Activated CD4-positive, alpha-beta memory T cell treated with anti-CD3 and anti-CD28 coated beads for 36 hours (primary cell): Measurements from ENCODE around the gene SMYD5. TPM values are rescaled to one million over a fixed set of nuclear protein-coding genes. Genes with fewer than 3 reads are reported as not detected.
A peak's percentile ranks its signal among the peaks of the same experiment; 100 is the strongest.

Source experiments
- CTCF ChIA-PET: fragments of 350-600 bp; sonication (Branson Sonifier 250); formaldehyde crosslinking; loops from one replicate; lab custom pipeline; 2021; ENCODE audit warnings: antibody characterized with exemption, inconsistent platforms; lab: Charles Lee
- POLR2A ChIA-PET: fragments of 350-600 bp; sonication (Branson Sonifier 250); formaldehyde crosslinking; loops from one replicate; lab custom pipeline; 2021; ENCODE audit warnings: antibody characterized with exemption; lab: Charles Lee
- DNase-seq: peaks from one replicate; pipeline ENCODE4 v3.0.0-alpha.2; 2020
- H3K27ac Mint-ChIP-seq: one replicate; pipeline ENCODE4 v1.8.0; 2021; ENCODE audit warnings: mixed read lengths
- H3K27me3 Mint-ChIP-seq: one replicate; pipeline ENCODE4 v1.8.0; 2021; ENCODE audit warnings: mixed read lengths
- H3K36me3 Mint-ChIP-seq: one replicate; pipeline ENCODE4 v1.8.0; 2021; ENCODE audit warnings: mixed read lengths
- H3K4me1 Mint-ChIP-seq: one replicate; pipeline ENCODE4 v1.8.0; 2021; ENCODE audit warnings: low read depth, mixed read lengths
- H3K4me3 Mint-ChIP-seq: one replicate; pipeline ENCODE4 v1.8.0; 2021; ENCODE audit warnings: mild to moderate bottlenecking, mixed read lengths
- H3K9me3 Mint-ChIP-seq: one replicate; pipeline ENCODE4 v1.8.0; 2021; ENCODE audit warnings: mixed read lengths
- intact Hi-C: fragments of 100-400 bp; cut with micrococcal nuclease; formaldehyde crosslinking; loops from one replicate; pipeline ENCODE4 v1.15.1; 2023
- total RNA-seq, 2 experiments: library from RNA; stranded (reverse); gene quantifications; one replicate each; pipeline ENCODE4 v1.2.3, GENCODE V29; 2021

Gene SMYD5
- total RNA-seq, 2 experiments from 2014 or later, result 40.0 to 42.0 TPM

DNA sequence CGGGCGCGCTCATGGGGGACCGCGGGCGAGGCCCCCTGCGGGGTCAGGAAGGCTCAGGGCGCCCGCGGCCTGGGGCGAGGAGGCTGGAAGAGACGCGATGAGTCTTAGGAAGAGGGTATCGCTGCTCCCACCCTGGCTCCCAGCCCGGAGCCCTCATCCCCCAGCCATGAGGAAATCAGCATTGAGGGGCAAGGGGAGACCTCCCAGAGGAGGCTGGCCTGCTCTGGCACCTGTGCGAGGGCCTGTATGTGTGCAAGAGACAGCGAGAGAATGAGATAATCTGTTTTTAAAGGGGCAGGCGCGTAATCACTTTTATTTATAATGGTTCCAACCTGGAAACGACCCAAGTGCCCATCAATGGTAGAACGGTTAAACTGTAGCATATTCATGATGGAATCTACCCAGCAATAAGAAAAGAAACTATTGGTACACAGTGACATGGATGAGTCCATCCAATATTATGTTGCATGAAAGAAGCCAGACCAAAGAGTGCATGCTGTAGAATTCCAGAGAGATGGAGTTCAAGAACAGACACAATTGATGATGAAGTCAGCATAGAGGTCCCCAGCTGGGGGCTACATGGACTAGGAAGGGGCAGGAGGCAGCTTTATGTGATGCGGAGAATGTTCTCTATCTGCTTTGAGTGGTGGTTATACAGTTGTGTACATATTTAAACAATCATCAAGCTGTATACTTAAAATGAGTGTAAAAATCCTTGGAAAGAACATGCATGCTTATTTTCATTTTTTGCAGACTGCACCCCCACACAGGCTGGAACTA is 55.8 kb downstream of the SMYD5 start:
- intact Hi-C loops, result loop anchor here (2.0 kb wide), 1 partner anchor 23 kb away; the partner anchor contains the start of gene EGR4
- H3K27me3 Mint-ChIP-seq, result no peaks in the 10 kb centered on the region
- POLR2A ChIA-PET, result interaction anchor here (2.1 kb wide), 1 partner anchor 20 kb away, joined by 6 read pairs; no protein-coding TSS in a partner anchor
- H3K36me3 Mint-ChIP-seq, result no peaks in the 10 kb centered on the region
- CTCF ChIA-PET, result no interaction called here
- H3K4me1 Mint-ChIP-seq, result peaks cover 19% of the 10 kb centered on the region
- DNase-seq, result no peak
- H3K9me3 Mint-ChIP-seq, result no peaks in the 10 kb centered on the region
- H3K27ac Mint-ChIP-seq, result no peak overlapping the region
- peak overlapping the region; percentile 42 for H3K4me3 Mint-ChIP-seq

DNA sequence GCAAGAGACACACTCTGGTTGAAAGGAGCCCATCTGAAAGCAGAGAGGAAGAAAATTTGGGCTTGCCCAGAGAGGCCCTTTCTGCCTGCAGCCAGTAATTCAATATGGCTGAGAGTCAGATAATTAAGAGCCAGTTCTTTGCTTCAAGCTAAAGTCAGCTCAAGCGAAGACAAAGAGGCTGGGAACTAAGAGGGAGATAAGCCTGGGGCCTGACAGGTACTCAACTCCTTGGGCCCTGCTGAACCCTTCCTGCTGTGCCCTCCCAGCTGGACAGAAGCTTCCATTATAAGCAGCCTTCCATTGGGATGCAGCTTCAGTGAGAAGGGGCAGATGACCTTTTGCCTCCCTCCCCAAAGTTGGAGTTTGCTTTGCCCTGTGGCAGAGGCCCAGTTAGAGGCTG is 58.2 kb downstream of the SMYD5 start:
- POLR2A ChIA-PET, result no interaction called here
- CTCF ChIA-PET, result interaction anchor here (1.1 kb wide), 1 partner anchor 18 kb away, joined by 4 read pairs; no protein-coding TSS in a partner anchor
- Mint-ChIP-seq H3K4me3 (no peak overlapping the region), H3K9me3 (no peaks in the 10 kb centered on the region), H3K27ac (no peak overlapping the region), H3K36me3 (no peaks in the 10 kb centered on the region), H3K27me3 (no peaks in the 10 kb centered on the region), H3K4me1 (peaks cover 14% of the 10 kb centered on the region)
- DNase-seq, result no peak
- intact Hi-C loops, result no loop called here

Other genes with a start within 250 kb of the SMYD5 start
- 1 to 10 TPM; 4.5 to 7.6 TPM for gene SFXN5, start 142.5 kb upstream of the SMYD5 start, total RNA-seq
- gene RAB11FIP5, start 101.3 kb upstream of the SMYD5 start, total RNA-seq, result 10 to 100 TPM; 11.1 to 11.2 TPM
- gene NOTO, start 11.7 kb upstream of the SMYD5 start, total RNA-seq, result not detected
- gene PRADC1, start 19.0 kb downstream of the SMYD5 start, total RNA-seq, result 10 to 100 TPM; 12.9 to 13.6 TPM
- 100 to 1,000 TPM; 499 to 541 TPM for gene CCT7, start 20.1 kb downstream of the SMYD5 start, total RNA-seq
- gene FBXO41, start 70.2 kb downstream of the SMYD5 start, total RNA-seq, result 10 to 100 TPM; 15.2 to 15.6 TPM
- under 1 TPM; 0.24 to 0.34 TPM for gene EGR4, start 79.3 kb downstream of the SMYD5 start, total RNA-seq
- gene ALMS1, start 171.6 kb downstream of the SMYD5 start, total RNA-seq, result 10 to 100 TPM; 20.4 to 22.7 TPM